Adipose tissue (tissue), 3 donors: Measurements from ENCODE around the gene SNX15. TPM values are rescaled to one million over a fixed set of nuclear protein-coding genes. Genes with fewer than 3 reads are reported as not detected.

ENCODE experiments used
- H3K27ac ChIP-seq: one replicate; pipeline ENCODE4 v1.5.1; 2013; ENCODE audit warnings: low read depth, low read length
- WGBS, 3 donors: extraction: QIAGEN DNeasy Blood & Tissue Kit; methylation state at CpG; one replicate each; pipeline ENCODE4 v1.1.7; 2013; 5-methylcytosine and 5-hydroxymethylcytosine counted together
- polyA plus RNA-seq, 3 donors: library from polyadenylated mRNA; stranded (reverse); fragments of 200-250 nt; gene quantifications; one replicate each; pipeline ENCODE4 v1.2.3, GENCODE V29; 2013
- donor health status: healthy with polysubstance abuse.
- donor health status: Bipolar disorder and iron deficiency.
- donor health status: healthy.

Gene SNX15
- polyA plus RNA-seq, 3 donors, result 14.3 to 27.7 (median 25.3) TPM

- WGBS, 3 donors, result 87 to 96% (median 94%) methylated on average over 5 of the region's 5 CpGs
Measured at GRCh38 chr11:65045061-65045460, 17.8 kb downstream of the SNX15 start.

GRCh38 chr11:65045728-65046127 lies 18.5 kb downstream of the SNX15 start:
- H3K27ac ChIP-seq, result no peak overlapping the region
- WGBS, 3 donors, result 84 to 88% (median 87%) methylated on average over 7 of the region's 7 CpGs

More at GRCh38 chr11:65045061-65045460, 17.8 kb downstream of the SNX15 start:
- H3K27ac ChIP-seq, result no peak overlapping the region

GRCh38 chr11:65047581-65048422 lies 20.6 kb downstream of the SNX15 start:
- WGBS, 3 donors, result 8 to 37% (median 12%) methylated on average over 46 to 56 of the region's 56 CpGs

DNA sequence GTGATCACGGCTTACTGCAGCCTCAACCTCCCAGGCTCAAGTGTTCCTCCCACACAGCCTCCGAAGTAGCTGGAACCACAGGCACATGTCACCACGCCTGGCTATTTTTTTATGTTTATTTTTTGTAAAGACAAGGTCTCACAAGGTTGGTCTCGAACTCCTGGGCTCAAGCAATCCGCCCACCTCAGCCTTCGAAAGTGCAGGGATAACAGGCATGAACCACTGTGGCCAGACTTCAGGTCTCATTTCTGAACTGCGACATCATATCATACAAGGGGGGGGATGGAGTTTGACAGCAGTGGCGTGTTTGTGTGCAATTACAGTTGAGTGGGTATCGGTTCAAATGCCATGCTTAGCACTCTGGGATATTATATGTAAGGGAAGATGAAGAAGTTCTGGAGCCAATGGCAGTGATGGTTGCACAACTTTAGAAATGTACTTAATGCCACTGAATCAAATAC lies 24.2 kb downstream of the SNX15 start:
- WGBS, 3 donors, result 76 to 84% (median 84%) methylated on average over 9 of the region's 9 CpGs
- H3K27ac ChIP-seq, result no peak overlapping the region

More at GRCh38 chr11:65047581-65048422, 20.6 kb downstream of the SNX15 start:
- H3K27ac ChIP-seq, result no peak overlapping the region

DNA sequence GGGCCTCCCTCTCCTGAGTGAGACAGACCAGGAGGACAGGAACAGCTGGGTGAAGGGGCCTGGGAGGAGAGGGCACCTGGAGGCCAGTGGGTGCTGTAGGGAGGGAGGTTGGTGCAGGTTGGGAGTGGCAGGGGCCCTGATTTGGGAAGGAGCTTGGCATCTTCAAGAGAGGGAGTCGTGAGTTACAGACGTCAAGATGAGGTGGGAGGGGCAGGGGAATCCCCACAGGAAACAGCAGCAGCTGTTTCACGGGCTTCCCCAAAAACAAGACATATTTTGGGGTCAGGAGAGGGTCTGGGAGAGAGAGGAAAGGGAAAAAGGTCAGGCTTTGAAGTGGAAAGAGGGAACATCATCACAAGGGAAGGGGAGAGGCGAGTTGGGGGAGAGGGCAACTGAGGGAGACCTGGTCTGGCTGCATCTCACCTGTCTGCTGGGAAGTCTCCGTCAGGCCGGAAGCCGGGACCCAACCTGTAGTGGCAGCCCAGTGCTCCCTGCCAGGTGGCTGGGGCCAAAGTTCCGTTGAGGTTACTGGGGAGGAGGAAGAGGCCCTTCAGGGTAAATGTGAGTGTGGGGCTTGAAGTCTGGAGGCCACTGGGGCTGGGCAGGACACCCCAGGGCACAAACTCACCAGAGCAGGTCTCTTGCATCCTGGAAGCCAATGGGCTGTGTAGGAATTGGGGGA lies 26.7 kb downstream of the SNX15 start:
- H3K27ac ChIP-seq, result no peak overlapping the region
- 29 to 61% (median 32%) methylated on average over 8 of the region's 8 CpGs for WGBS, 3 donors

DNA sequence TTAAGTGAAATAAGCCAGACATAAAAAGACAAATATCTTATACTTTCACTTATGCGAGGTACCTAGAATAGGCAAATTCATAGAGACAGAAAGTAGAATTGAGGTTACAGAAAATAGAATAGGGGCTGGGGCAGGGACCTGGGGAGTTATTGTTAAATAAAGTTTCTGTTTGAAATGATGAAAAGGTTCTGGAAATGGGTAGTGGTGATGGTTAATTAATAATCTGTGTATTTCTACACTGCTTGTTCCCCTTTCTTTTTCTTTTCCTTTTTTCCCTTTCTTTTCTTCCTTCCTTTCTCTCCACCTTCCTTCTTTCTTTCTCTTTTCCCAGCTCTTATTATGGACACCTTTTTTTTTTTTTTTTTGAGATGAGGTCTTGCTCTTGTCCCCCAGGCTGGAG lies 28.3 kb downstream of the SNX15 start:
- H3K27ac ChIP-seq, result no peak overlapping the region
- 78 to 94% (median 78%) methylated on average over 1 of the region's 1 CpG for WGBS, 3 donors

DNA sequence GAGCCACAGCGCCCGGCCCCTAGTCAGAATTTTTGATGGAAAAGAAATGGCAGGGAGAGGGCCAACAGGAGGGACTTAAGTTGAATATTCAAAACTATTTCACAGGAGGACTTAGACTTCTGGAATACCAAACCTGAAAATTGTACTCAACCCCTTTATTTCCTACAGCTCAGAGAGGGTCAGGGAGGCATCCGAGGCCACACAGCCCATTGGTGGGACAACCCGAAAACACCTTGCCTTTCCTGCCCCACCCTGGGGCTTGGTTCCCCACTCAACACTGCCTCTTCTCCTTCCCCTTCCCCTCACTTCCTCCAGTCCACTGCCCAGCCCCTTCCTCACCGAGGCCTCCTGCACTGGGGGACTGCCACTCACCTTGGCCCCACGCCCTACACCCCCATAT lies 29.8 kb downstream of the SNX15 start:
- WGBS, 3 donors, result 90 to 91% (median 90%) methylated on average over 6 of the region's 6 CpGs
- no peak overlapping the region for H3K27ac ChIP-seq

DNA sequence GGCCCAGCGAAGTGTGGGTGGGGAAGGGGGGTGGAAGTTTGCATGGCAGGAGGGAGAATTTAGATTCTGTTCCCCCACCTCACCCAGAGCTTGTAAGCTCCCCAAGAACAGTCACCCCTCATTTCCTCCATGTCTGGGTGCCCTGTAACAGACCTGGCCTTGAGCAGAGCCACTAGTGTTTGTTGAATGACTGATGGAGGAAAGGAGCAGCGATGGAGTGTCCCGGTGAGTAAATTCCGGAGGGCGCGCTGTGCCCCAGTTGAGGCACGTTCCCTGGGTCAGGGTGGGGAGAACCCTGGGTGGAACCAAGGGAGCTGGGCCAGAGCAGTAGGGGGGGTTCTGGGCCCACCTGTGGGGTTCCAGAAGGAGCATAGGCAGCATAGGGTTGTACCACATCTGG lies 30.3 kb downstream of the SNX15 start:
- 82 to 94% (median 88%) methylated on average over 7 of the region's 7 CpGs for whole genome bisulfite sequencing, 3 donors
- H3K27ac ChIP-seq, result no peak overlapping the region

- no peak overlapping the region for H3K27ac ChIP-seq
- 71 to 79% (median 73%) methylated on average over 13 of the region's 13 CpGs for WGBS, 3 donors
Measured at GRCh38 chr11:65058012-65058411, 30.8 kb downstream of the SNX15 start.

- 65 to 81% (median 78%) methylated on average over 7 to 8 of the region's 8 CpGs for WGBS, 3 donors
- H3K27ac ChIP-seq, result no peak within 1 kb of the TSS
Measured at GRCh38 chr11:65058419-65059054, 31.3 kb downstream of the SNX15 start, which contains the start of gene NAALADL1. TSS of gene NAALADL1 (minus strand) at chr11:65058553. CDS start at chr11:65058521, 32 bp downstream.

- 33 to 59% (median 46%) methylated on average over 3 of the region's 3 CpGs for WGBS, 3 donors
- H3K27ac ChIP-seq, result no peak overlapping the region
Measured at GRCh38 chr11:65059523-65059922, 32.3 kb downstream of the SNX15 start.

GRCh38 chr11:65059959-65060824 lies 33.0 kb downstream of the SNX15 start:
- WGBS, 3 donors, result 48 to 51% (median 51%) methylated on average over 10 of the region's 10 CpGs
- H3K27ac ChIP-seq, result no peak overlapping the region

DNA sequence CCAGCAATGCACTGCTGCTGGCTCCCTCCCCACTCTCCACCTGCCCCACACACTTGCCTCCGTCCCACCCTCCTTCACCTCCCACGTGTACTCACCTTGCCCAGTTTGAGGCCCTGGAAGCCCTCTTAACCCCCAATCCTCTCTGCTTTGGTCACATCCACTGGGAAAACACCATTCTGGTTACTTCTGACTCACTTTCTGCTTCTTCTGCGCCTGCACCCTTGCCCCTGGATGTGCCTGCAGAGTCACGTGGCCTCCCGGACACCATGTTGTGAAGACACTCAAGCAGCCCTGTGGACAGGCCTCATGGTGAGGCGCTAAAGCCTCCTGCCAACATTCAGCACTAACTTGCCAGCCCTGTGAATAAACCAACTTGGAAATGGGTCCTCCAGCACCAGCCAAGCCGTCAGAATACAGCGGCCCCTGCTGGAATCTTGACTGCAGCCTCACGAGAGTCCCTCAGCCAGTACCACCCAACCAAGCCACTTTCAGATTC lies 33.7 kb downstream of the SNX15 start:
- no peak overlapping the region for H3K27ac ChIP-seq
- WGBS, 3 donors, result 72 to 73% (median 72%) methylated on average over 9 of the region's 9 CpGs

GRCh38 chr11:65063532-65063931 lies 36.3 kb downstream of the SNX15 start:
- 64 to 84% (median 81%) methylated on average over 3 of the region's 3 CpGs for WGBS, 3 donors
- no peak overlapping the region for H3K27ac ChIP-seq

GRCh38 chr11:65064847-65065240 lies 37.6 kb downstream of the SNX15 start:
- 79 to 88% (median 86%) methylated on average over 4 of the region's 4 CpGs for WGBS, 3 donors
- H3K27ac ChIP-seq, result no peak overlapping the region

- WGBS, 3 donors, result 69 to 76% (median 70%) methylated on average over 7 of the region's 7 CpGs
- no peak overlapping the region for H3K27ac ChIP-seq
Measured at GRCh38 chr11:65065851-65066250, 38.6 kb downstream of the SNX15 start.

GRCh38 chr11:65066315-65066714 lies 39.1 kb downstream of the SNX15 start:
- 70 to 85% (median 80%) methylated on average over 8 to 11 of the region's 11 CpGs for whole genome bisulfite sequencing, 3 donors
- H3K27ac ChIP-seq, result no peak overlapping the region

- H3K27ac ChIP-seq, result no peak overlapping the region
- 69 to 93% (median 83%) methylated on average over 4 of the region's 4 CpGs for WGBS, 3 donors
Measured at GRCh38 chr11:65066805-65067291, 39.6 kb downstream of the SNX15 start.
